DND-41 (cell line): ENCODE results near the gene BCAS3.

Source experiments
- EZH2 ChIP-seq: IDR thresholded peaks from 3 replicates; pipeline ENCODE4 v1.6.1; 2012; ENCODE audit warnings: borderline replicate concordance, low read depth, mild to moderate bottlenecking, moderate library complexity, low read length, inconsistent platforms; ENCODE audit not compliant: severe bottlenecking
- TF ChIP-seq, protein P1 (sequence below): IDR thresholded peaks from 2 replicates; pipeline ENCODE4 v1.5.1; 2012; ENCODE audit warnings: borderline replicate concordance, low read length, moderate library complexity, mild to moderate bottlenecking; ENCODE audit not compliant: poor library complexity, severe bottlenecking; ENCODE audit errors: extremely low read depth

DNA sequence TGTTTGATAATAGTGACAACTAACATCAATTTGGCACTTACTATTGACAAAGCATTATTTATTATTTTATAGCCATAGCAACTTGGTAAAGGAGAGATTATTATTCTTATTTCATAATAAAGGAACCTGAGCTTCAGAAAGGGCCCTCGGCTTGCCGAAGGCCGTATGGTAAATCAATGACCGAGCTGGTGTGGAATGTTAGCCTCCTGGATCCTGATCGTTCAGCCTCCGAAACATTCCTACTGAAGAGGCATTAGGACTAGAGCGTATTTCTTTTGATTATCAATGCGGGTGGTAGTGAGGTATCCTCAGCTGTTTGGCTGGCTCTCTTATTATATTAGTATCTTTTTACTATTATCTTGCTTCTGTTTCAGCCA lies 522.7 kb downstream of the BCAS3 start:
- TF ChIP-seq, protein P1, sequence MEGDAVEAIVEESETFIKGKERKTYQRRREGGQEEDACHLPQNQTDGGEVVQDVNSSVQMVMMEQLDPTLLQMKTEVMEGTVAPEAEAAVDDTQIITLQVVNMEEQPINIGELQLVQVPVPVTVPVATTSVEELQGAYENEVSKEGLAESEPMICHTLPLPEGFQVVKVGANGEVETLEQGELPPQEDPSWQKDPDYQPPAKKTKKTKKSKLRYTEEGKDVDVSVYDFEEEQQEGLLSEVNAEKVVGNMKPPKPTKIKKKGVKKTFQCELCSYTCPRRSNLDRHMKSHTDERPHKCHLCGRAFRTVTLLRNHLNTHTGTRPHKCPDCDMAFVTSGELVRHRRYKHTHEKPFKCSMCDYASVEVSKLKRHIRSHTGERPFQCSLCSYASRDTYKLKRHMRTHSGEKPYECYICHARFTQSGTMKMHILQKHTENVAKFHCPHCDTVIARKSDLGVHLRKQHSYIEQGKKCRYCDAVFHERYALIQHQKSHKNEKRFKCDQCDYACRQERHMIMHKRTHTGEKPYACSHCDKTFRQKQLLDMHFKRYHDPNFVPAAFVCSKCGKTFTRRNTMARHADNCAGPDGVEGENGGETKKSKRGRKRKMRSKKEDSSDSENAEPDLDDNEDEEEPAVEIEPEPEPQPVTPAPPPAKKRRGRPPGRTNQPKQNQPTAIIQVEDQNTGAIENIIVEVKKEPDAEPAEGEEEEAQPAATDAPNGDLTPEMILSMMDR: no peak
- no peak for TF ChIP-seq EZH2
